ENCODE results near the gene KCND3.

Gene KCND3

GRCh38 chr1:112006416-112007025 lies 17.1 kb upstream of the KCND3 start:
- H3K27me3 ChIP-seq (ENCODE audit: insufficient read depth, low read length, poor library complexity, severe bottlenecking) = no peaks in the 10 kb centered on the region
- H3K79me2 ChIP-seq (ENCODE audit: insufficient read depth, low read length) = no peaks in the 10 kb centered on the region
- no peak overlapping the region for H2AFZ ChIP-seq (ENCODE audit: low read length)
- no peak overlapping the region for H3K9ac ChIP-seq (ENCODE audit: low read depth, low read length, poor library complexity, severe bottlenecking)
- H3K36me3 ChIP-seq (ENCODE audit: insufficient read depth, low read length) = no peaks in the 10 kb centered on the region
- no peaks in the 10 kb centered on the region for H3K4me1 ChIP-seq (ENCODE audit: insufficient read depth, low read length, poor library complexity, severe bottlenecking)
- no peaks in the 10 kb centered on the region for H4K20me1 ChIP-seq (ENCODE audit: insufficient read depth, low read length, poor library complexity, severe bottlenecking)
- TF ChIP-seq CTCF (conservative IDR thresholded peaks at IDR 0.05; ENCODE audit: low read length) (no peak), EZH2phosphoT487 (IDR thresholded peaks at IDR 0.05; ENCODE audit: borderline replicate concordance) (no peak)
- H3K4me3 ChIP-seq (ENCODE audit: low read length, poor library complexity, severe bottlenecking) = no peak overlapping the region
- no peaks in the 10 kb centered on the region for H3K9me2 ChIP-seq (replicated peaks; ENCODE audit: low read depth, low read length)
- no peak overlapping the region for H3K4me2 ChIP-seq (ENCODE audit: low read depth, low read length, poor library complexity, severe bottlenecking)
- H3K9me3 ChIP-seq (ENCODE audit: insufficient read depth, low read depth, low read length) = no peaks in the 10 kb centered on the region
- H3F3A ChIP-seq (ENCODE audit: low read depth) = no peaks in the 10 kb centered on the region

GRCh38 chr1:112004076-112004475 lies 14.6 kb upstream of the KCND3 start:
- no peaks in the 10 kb centered on the region for H3K4me1 ChIP-seq (ENCODE audit: insufficient read depth, low read length, poor library complexity, severe bottlenecking)
- no peaks in the 10 kb centered on the region for H3K9me3 ChIP-seq (ENCODE audit: insufficient read depth, low read depth, low read length)
- no peaks in the 10 kb centered on the region for H3F3A ChIP-seq (ENCODE audit: low read depth)
- no peaks in the 10 kb centered on the region for H3K27me3 ChIP-seq (ENCODE audit: insufficient read depth, low read length, poor library complexity, severe bottlenecking)
- no peaks in the 10 kb centered on the region for H3K9me2 ChIP-seq (replicated peaks; ENCODE audit: low read depth, low read length)
- H3K4me3 ChIP-seq (ENCODE audit: low read length, poor library complexity, severe bottlenecking) = no peak overlapping the region
- TF ChIP-seq CTCF (conservative IDR thresholded peaks at IDR 0.05; ENCODE audit: low read length) (no peak), EZH2phosphoT487 (IDR thresholded peaks at IDR 0.05; ENCODE audit: borderline replicate concordance) (no peak)
- H3K79me2 ChIP-seq (ENCODE audit: insufficient read depth, low read length) = no peaks in the 10 kb centered on the region
- H2AFZ ChIP-seq (ENCODE audit: low read length) = no peak overlapping the region
- no peaks in the 10 kb centered on the region for H4K20me1 ChIP-seq (ENCODE audit: insufficient read depth, low read length, poor library complexity, severe bottlenecking)
- no peak overlapping the region for H3K9ac ChIP-seq (ENCODE audit: low read depth, low read length, poor library complexity, severe bottlenecking)
- H3K4me2 ChIP-seq (ENCODE audit: low read depth, low read length, poor library complexity, severe bottlenecking) = no peak overlapping the region
- no peaks in the 10 kb centered on the region for H3K36me3 ChIP-seq (ENCODE audit: insufficient read depth, low read length)

- H3K4me3 ChIP-seq (ENCODE audit: low read length, poor library complexity, severe bottlenecking) = no peak overlapping the region
- no peaks in the 10 kb centered on the region for H3K4me1 ChIP-seq (ENCODE audit: insufficient read depth, low read length, poor library complexity, severe bottlenecking)
- no peaks in the 10 kb centered on the region for H3K9me2 ChIP-seq (replicated peaks; ENCODE audit: low read depth, low read length)
- H3K79me2 ChIP-seq (ENCODE audit: insufficient read depth, low read length) = no peaks in the 10 kb centered on the region
- TF ChIP-seq CTCF (conservative IDR thresholded peaks at IDR 0.05; ENCODE audit: low read length) (no peak), EZH2phosphoT487 (IDR thresholded peaks at IDR 0.05; ENCODE audit: borderline replicate concordance) (no peak)
- H3K4me2 ChIP-seq (ENCODE audit: low read depth, low read length, poor library complexity, severe bottlenecking) = no peak overlapping the region
- H4K20me1 ChIP-seq (ENCODE audit: insufficient read depth, low read length, poor library complexity, severe bottlenecking) = no peaks in the 10 kb centered on the region
- no peaks in the 10 kb centered on the region for H3K36me3 ChIP-seq (ENCODE audit: insufficient read depth, low read length)
- no peak overlapping the region for H2AFZ ChIP-seq (ENCODE audit: low read length)
- H3K27me3 ChIP-seq (ENCODE audit: insufficient read depth, low read length, poor library complexity, severe bottlenecking) = no peaks in the 10 kb centered on the region
- H3F3A ChIP-seq (ENCODE audit: low read depth) = no peaks in the 10 kb centered on the region
- no peak overlapping the region for H3K9ac ChIP-seq (ENCODE audit: low read depth, low read length, poor library complexity, severe bottlenecking)
- H3K9me3 ChIP-seq (ENCODE audit: insufficient read depth, low read depth, low read length) = no peaks in the 10 kb centered on the region
These were observed 13.0 kb upstream of the KCND3 start for GRCh38 chr1:112002514-112002913.
